ENCODE data around the gene SLC43A1.

DNA sequence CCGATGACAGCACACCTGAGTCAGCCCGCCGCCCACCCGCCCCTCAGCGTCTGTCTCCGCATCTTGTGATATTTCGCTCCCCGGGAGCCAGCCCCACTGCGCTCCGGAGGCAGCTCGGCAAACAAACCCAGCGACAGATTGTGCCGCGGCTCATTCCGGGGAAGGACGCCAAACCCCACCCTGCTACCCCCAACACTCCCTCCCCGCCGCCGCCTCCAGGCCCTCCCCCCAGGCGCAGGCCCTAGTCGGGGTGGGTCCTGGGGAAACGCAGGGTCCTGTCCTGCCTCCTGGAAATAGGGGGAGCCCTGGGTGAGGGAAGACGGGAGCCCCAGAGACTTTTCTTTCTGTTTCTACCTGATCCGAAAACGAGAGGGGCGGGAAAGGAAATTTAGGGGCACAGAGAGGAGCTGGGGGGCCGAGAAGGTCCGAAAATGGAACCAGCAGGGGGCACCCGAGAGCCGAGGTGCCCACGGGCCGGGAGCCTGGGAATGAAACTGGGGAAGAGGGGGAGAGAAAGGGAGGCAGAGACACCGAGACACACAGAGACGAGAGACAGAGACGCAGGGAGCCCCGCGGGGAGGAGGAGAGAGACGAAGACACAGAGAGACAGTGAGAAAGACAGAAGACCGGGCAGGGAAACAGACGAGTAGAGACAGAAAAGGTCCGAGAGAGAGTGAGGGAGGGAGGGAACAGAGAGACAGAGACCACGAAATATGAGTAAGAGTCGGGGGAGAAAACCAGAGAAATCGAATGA is 56.9 kb downstream of the SLC43A1 start:
- TF ChIP-seq, protein P1, sequence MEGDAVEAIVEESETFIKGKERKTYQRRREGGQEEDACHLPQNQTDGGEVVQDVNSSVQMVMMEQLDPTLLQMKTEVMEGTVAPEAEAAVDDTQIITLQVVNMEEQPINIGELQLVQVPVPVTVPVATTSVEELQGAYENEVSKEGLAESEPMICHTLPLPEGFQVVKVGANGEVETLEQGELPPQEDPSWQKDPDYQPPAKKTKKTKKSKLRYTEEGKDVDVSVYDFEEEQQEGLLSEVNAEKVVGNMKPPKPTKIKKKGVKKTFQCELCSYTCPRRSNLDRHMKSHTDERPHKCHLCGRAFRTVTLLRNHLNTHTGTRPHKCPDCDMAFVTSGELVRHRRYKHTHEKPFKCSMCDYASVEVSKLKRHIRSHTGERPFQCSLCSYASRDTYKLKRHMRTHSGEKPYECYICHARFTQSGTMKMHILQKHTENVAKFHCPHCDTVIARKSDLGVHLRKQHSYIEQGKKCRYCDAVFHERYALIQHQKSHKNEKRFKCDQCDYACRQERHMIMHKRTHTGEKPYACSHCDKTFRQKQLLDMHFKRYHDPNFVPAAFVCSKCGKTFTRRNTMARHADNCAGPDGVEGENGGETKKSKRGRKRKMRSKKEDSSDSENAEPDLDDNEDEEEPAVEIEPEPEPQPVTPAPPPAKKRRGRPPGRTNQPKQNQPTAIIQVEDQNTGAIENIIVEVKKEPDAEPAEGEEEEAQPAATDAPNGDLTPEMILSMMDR (IDR thresholded peaks at IDR 0.05), result peak; percentile 45 to 86 (median 56)
- TF ChIP-seq POLR2A (IDR thresholded peaks at IDR 0.05), result no peak
